ENCODE data around the gene INSM1. TPM values are rescaled to one million over a fixed set of nuclear protein-coding genes. Genes with fewer than 3 reads are reported as not detected.

The INSM1 gene
- total RNA-seq, 1 experiment from 2014 or later, result 0.59 TPM

DNA sequence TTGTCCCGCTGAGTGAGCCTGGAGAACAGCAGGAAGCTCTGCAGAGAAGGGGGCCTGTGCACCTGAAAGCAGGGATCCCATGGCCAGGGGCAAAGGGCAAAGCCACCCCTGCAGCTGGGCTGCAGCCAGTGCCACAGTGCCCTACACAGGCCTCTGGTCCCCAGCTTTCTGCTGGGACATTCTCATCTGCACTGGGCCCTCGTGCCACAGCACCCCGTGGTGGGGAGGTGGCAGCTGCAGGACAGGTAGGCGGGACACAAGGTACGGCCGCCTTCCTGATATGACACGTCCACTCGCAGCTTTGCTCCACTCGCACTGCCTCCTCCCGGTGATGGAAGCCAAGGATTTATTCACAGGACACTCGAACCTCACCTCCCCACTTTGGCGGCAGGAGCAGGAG lies 27.2 kb downstream of the INSM1 start:
- Histone ChIP-seq H3K36me3 (replicated peaks; ENCODE audit: control insufficient read depth, insufficient read depth, low read length) (no peaks in the 10 kb centered on the region), H3K4me3 (ENCODE audit: insufficient read depth, low read depth, low read length) (no peak overlapping the region), H3K27me3 (ENCODE audit: control insufficient read depth, insufficient read depth, low read length) (no peaks in the 10 kb centered on the region)
- DNase-seq, result peak; percentile 54

DNA sequence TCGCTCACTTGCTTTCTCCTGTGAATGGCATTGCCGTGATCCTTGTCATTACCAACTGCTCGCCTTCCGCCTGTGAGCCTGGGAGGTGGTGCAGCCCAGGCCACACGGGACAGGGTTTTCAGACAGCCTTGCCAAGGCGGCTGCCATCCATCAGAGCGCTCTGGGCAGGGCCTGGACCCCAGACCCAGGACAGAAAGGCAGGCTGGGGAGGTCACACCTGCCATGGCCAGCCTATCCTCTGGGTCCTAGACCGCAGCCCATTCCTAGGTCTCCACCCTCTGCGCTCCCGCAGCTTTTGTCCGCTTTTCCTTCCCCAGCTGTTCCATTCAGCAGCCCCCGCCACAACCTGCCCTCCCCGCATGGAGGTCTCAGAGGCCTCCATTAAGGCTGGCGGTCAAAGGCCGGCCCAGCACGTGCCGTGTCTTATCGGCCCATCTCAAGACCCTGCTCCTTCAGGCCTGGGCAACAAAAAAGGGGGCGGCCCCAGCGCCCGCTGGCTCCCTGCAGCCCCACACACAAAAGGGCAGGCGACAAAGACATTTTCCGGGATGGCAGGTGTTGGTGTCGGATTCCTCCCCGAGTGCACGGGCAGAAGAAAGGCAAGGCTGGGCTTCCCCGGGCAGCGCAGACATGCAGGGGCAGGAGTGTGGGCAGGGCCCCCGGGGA lies 28.1 kb downstream of the INSM1 start:
- DNase-seq, result peak; percentile 85
- Histone ChIP-seq H3K36me3 (replicated peaks; ENCODE audit: control insufficient read depth, insufficient read depth, low read length) (no peaks in the 10 kb centered on the region), H3K27me3 (ENCODE audit: control insufficient read depth, insufficient read depth, low read length) (no peaks in the 10 kb centered on the region), H3K4me3 (ENCODE audit: insufficient read depth, low read depth, low read length) (no peak overlapping the region)

DNA sequence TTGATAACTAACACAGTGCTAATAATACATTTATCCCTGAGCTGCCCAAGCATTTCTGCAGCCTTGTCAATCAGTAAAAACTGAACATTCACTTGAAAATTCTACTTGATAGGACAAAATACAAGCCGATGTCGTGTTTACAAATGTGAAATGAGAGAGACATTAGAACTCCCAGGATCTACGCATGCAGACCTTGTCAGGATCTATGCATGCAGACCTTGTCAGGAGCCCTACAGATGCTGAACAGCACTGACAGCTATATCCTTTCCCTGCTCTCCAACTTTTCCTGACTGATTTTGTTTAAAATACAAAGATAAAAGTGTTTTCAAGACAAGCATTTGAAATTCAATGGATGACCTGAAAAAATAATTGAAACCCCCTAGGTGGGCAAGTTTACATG lies 28.9 kb downstream of the INSM1 start:
- DNase-seq, result no peak
- Histone ChIP-seq H3K36me3 (replicated peaks; ENCODE audit: control insufficient read depth, insufficient read depth, low read length) (no peaks in the 10 kb centered on the region), H3K27me3 (ENCODE audit: control insufficient read depth, insufficient read depth, low read length) (no peaks in the 10 kb centered on the region), H3K4me3 (ENCODE audit: insufficient read depth, low read depth, low read length) (no peak overlapping the region)

DNA sequence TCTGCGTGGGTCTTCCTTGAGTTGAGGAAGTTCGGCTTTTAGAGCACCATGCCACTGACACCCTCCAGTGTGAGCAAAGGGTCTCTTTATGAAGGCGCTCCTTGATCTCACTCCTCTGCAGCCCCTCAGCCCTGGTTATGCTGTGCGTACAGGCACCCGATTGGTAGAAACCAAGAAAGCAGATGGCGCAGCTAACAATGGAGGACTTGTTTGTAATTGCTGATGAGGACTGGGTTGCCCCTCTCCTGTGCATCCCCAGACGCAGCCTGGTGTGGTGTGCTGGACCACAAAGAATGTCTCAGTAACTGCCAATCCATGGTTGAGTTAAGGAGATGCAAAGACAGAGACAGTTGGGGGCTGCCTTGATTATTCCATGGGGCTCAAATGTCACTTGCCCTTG lies 30.2 kb downstream of the INSM1 start:
- Histone ChIP-seq H3K36me3 (replicated peaks; ENCODE audit: control insufficient read depth, insufficient read depth, low read length) (no peaks in the 10 kb centered on the region), H3K4me3 (ENCODE audit: insufficient read depth, low read depth, low read length) (no peak overlapping the region)

DNA sequence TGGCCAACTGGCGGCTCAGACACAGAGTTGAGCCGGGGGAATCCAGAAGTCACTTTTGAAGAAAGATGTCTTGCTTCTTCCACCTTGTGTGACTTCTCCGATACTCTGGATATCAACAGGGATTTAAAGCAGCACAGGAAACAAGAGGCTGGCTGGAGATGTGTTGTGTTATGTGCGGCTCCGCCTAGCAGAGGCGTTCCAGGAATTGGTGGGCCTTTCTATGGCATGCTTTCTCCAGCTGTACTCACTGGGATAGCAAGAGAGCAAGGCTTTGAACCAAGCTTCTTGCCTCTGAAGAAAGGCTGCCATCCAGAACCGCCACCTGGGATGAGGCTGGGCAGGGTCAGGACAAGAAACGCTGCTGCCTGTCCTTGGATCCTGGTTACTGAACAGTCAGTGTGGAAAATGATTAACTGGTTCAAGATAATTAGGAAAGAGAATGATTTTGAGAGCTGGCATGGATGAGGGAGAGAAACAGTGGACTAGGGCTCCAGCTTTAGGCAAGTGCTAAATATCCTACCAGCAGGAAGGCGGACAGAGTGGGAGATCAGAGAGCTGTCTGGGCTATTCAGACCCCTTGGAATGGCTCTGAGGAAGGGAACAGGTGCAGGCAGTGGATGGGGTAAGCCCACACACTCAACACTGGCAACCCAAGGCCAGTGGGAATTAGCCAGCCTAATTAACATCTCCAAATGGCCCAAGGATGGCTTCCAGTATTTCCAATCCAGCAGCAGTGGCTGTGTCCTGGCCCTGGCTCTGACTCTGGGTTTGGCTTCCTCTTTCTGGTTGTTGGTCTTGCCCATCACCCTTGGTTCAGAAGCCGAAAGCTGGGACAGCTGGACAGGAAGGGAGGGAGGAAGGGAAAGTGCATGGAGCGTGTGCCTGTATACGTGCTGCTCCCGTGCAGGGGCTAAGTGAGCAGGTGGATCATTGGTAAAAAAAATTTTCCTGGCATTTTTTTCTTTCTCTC lies 31.9 kb downstream of the INSM1 start:
- Histone ChIP-seq H3K4me3 (ENCODE audit: insufficient read depth, low read depth, low read length) (no peak overlapping the region), H3K27me3 (ENCODE audit: control insufficient read depth, insufficient read depth, low read length) (no peaks in the 10 kb centered on the region), H3K36me3 (replicated peaks; ENCODE audit: control insufficient read depth, insufficient read depth, low read length) (no peaks in the 10 kb centered on the region)
- DNase-seq, result no peak

More for the DNA sequence above, 30.2 kb downstream of the INSM1 start:
- H3K27me3 ChIP-seq (ENCODE audit: control insufficient read depth, insufficient read depth, low read length), result no peaks in the 10 kb centered on the region
- DNase-seq, result no peak

DNA sequence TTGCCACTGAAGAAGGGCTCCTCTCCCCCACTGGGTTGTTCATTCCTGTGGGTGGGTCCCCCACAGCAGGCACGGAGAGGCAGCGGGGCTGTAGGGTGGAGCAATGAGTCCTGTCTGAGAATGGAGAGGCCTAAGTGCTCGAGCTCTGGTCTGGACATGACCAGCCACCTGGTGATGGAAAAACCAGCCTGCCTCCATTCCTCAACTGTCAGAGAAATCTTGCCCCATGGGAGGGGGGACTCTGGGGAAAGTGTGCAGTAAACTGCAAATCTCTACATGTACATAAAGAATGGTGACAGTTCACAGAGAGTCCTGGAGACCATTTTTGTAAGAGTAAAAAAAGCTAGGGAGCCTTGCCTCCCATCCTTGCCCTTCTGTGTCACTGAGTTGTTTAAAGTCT lies 34.1 kb downstream of the INSM1 start:
- no peaks in the 10 kb centered on the region for H3K36me3 ChIP-seq (replicated peaks; ENCODE audit: control insufficient read depth, insufficient read depth, low read length)
- DNase-seq, result no peak
- no peaks in the 10 kb centered on the region for H3K27me3 ChIP-seq (ENCODE audit: control insufficient read depth, insufficient read depth, low read length)
- H3K4me3 ChIP-seq (ENCODE audit: insufficient read depth, low read depth, low read length), result no peak overlapping the region

DNA sequence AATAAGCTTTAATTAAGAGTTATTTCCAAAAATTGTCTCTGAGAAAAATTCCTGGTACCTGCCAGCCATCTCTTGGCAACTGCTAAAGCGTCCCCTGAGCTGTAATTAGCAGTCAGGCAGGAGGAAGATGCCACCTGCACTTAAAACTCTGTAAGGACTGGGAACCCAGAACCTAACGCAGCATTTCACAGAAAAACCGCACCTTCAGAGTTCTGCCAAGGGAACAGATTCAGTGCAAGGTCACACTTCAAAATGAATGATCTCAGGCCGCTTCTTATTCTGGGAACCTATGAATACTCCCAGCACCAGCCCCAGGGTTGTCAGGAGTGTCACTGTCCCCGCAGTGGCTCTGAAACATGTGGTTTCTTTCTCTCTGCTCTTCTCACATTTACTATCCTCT lies 36.7 kb downstream of the INSM1 start:
- Histone ChIP-seq H3K36me3 (replicated peaks; ENCODE audit: control insufficient read depth, insufficient read depth, low read length) (no peaks in the 10 kb centered on the region), H3K27me3 (ENCODE audit: control insufficient read depth, insufficient read depth, low read length) (no peaks in the 10 kb centered on the region), H3K4me3 (ENCODE audit: insufficient read depth, low read depth, low read length) (no peak overlapping the region)
- no peak for DNase-seq

DNA sequence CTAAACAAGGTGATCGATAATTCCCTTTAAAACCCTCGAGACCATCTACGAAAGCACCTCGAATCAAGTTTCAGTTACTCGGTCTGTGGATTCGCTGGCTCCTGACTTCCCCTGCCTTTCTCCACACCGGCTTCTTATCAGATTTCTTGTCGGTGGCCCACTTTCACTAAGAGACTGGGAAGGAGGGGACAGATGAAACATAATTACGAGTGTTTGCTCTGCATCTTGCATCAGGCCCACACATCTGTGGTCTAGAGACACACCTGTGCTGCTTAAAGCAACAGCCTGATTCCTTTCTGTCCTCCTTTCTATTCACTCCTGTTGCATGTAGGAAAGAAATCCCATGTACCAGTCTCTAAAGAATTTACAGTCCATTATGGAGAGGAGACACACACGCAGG lies 37.7 kb downstream of the INSM1 start:
- H3K36me3 ChIP-seq (replicated peaks; ENCODE audit: control insufficient read depth, insufficient read depth, low read length), result no peaks in the 10 kb centered on the region
- H3K27me3 ChIP-seq (ENCODE audit: control insufficient read depth, insufficient read depth, low read length), result no peaks in the 10 kb centered on the region
- DNase-seq, result no peak
- H3K4me3 ChIP-seq (ENCODE audit: insufficient read depth, low read depth, low read length), result no peak overlapping the region

DNA sequence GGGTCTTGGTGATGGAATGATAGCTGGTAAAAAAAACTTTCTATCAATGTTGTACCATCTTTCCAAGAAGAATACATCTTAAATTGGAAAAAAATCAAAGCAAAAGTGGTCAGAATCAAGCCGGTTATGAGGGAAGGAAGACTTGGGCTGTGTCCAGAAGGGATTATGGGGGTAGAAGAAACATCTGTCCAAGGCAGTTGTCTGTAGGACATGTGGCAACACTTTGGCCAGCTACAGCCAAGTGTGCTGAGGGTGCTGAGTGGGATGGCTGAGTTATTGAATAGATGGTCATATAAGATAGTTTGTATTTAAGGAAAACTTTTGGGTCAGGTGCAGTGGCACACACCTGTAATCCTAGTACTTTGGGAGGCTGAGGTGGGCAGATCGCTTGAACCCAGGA lies 38.4 kb downstream of the INSM1 start:
- no peak for DNase-seq
- Histone ChIP-seq H3K4me3 (ENCODE audit: insufficient read depth, low read depth, low read length) (no peak overlapping the region), H3K27me3 (ENCODE audit: control insufficient read depth, insufficient read depth, low read length) (no peaks in the 10 kb centered on the region), H3K36me3 (replicated peaks; ENCODE audit: control insufficient read depth, insufficient read depth, low read length) (no peaks in the 10 kb centered on the region)

DNA sequence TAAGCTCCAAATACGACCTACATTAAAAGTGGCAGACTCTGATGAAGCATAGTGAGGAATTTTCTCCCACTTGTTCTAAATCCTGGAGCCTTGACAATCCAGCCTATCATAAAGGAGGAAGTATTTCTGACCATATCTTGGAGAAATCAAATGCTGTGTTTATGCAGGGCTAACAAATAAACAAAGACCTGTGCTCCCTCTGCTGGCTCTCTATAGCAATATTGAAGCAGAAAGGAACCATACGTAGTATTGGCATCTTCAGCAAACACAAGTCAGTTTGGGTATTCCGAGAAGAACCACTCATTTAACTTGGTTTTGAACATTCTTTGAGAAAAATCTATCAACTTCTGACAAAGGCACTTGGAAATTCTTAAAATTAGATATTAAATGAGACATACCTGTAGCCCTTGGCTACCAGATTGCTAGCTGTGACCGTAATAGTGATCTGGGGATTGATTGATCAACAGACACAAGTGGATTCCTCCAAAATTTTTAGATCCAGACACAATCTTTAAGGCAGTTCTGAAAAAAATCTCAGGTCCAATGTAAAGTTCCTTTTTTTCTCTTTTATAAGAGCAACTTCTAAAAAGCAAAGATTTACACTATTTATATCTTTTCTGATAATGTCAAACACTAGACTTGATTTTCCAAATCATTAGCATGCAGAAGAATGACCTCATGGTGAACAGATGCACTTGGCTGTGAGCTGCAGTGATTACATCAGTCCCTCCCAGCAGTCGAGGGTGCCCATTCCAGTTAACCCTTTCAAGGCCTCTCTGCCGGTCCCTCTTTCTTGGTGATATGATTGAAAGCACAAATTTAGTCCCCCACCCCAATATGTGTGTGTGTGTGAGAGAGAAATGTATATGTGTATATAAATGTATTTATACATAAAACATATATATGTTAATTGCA lies 40.2 kb downstream of the INSM1 start:
- H3K27me3 ChIP-seq (ENCODE audit: control insufficient read depth, insufficient read depth, low read length), result no peaks in the 10 kb centered on the region
- no peak overlapping the region for H3K4me3 ChIP-seq (ENCODE audit: insufficient read depth, low read depth, low read length)
- DNase-seq, result no peak

DNA sequence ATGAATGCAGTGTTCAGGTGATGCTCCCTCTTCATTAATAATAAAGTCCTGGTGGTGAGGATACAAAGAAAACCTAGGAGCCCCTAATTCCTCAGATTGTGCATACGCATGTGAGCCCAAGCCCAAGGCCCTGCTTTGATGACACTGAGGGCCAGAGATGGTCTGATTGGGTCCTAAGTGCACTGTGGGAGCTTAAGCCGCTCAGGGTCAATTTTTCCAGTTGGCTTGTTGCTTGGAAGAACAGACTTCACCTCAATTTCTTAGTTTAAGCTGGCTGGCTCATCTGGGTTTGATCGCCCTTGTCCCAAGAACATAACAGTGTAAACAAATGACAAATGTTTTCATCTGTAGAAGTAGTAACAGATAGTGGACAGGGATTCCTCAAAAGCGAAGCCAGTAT lies 41.4 kb downstream of the INSM1 start:
- no peaks in the 10 kb centered on the region for H3K36me3 ChIP-seq (replicated peaks; ENCODE audit: control insufficient read depth, insufficient read depth, low read length)

More for the DNA sequence above, 40.2 kb downstream of the INSM1 start:
- H3K36me3 ChIP-seq (replicated peaks; ENCODE audit: control insufficient read depth, insufficient read depth, low read length), result no peaks in the 10 kb centered on the region

DNA sequence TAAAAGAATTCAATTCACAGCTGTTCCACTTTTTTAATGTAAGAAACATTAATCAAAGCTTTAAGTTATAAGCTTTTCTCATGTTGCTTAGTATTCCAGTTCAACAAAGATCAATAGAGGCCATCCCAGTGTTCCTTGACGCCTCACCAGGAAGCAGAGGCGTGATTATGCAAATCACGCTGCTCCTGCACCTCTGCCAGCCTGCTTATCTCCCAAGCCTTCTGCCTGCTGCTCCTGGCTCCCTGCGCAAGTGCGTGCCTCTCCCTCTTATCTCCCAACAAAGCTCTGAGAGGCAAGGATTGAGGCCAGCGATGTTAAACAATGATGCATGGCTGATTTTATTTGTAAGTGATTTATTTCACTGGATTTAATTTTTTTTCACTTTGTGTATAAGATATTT lies 42.8 kb downstream of the INSM1 start:
- peak; percentile 74 for DNase-seq
- H3K4me3 ChIP-seq (ENCODE audit: insufficient read depth, low read depth, low read length), result no peak overlapping the region
- no peaks in the 10 kb centered on the region for H3K27me3 ChIP-seq (ENCODE audit: control insufficient read depth, insufficient read depth, low read length)
- H3K36me3 ChIP-seq (replicated peaks; ENCODE audit: control insufficient read depth, insufficient read depth, low read length), result no peaks in the 10 kb centered on the region

More for the DNA sequence above, 41.4 kb downstream of the INSM1 start:
- no peak overlapping the region for H3K4me3 ChIP-seq (ENCODE audit: insufficient read depth, low read depth, low read length)
- no peak for DNase-seq
- no peaks in the 10 kb centered on the region for H3K27me3 ChIP-seq (ENCODE audit: control insufficient read depth, insufficient read depth, low read length)

DNA sequence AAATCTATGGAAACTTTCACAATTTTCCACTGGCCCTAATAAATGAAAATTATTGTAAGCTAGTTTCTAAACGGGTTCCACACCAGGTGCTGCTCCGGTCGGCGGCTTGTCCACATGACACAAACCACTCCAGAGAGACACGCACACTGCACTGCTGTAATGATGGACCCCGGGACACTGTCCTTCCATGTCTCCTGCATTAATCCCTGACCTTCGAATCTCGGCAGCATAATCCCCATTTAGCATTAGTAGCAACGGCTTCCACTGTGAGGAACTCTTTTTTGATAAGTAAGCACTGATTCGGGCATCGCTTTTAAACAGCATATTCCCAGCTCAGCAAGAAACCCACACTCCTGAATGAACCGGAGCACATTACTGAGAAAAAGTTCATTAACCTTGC lies 43.5 kb downstream of the INSM1 start:
- Histone ChIP-seq H3K36me3 (replicated peaks; ENCODE audit: control insufficient read depth, insufficient read depth, low read length) (no peaks in the 10 kb centered on the region), H3K4me3 (ENCODE audit: insufficient read depth, low read depth, low read length) (no peak overlapping the region), H3K27me3 (ENCODE audit: control insufficient read depth, insufficient read depth, low read length) (no peaks in the 10 kb centered on the region)
- no peak for DNase-seq

DNA sequence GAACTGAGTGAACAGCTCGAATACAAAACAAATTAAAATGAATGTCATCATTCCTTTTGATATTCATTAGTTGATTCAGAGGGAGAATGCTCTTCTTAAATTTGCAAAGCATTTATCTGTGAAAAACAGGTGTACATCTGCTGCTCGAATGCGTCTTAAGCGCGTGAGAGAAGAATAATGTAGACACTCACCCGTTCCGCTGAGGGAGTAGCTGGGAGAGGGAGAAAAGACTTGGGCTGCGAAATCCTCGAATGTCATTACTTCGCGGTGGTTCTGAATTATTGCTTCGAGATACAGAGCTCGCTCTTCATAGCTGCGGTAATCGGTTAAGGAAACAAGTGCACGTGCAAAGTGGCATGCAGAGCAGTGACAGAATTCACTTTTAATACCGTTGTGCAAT lies 43.9 kb downstream of the INSM1 start:
- DNase-seq, result no peak
- Histone ChIP-seq H3K4me3 (ENCODE audit: insufficient read depth, low read depth, low read length) (no peak overlapping the region), H3K36me3 (replicated peaks; ENCODE audit: control insufficient read depth, insufficient read depth, low read length) (no peaks in the 10 kb centered on the region), H3K27me3 (ENCODE audit: control insufficient read depth, insufficient read depth, low read length) (no peaks in the 10 kb centered on the region)
